ENCODE results near the gene S100A1. TPM values are rescaled to one million over a fixed set of nuclear protein-coding genes. Genes with fewer than 3 reads are reported as not detected.
"Not testable (repeated sequence)": the region's sequence is repeated elsewhere in the genome, so short reads cannot be mapped to it uniquely, and the experiment has no call there.

S100A1 gene
- total RNA-seq, 1 experiment from 2014 or later = 0.46 TPM

DNA sequence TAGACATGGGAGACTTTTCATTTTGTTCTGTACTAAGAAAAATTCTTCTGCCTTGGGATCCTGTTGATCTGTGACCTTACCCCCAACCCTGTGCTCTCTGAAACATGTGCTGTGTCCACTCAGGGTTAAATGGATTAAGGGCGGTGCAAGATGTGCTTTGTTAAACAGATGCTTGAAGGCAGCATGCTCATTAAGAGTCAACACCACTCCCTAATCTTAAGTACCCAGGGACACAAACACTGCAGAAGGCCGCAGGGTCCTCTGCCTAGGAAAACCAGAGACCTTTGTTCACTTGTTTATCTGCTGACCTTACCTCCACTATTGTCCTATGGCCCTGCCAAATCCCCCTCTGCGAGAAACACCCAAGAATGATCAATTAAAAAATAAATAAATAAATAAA lies 44.7 kb upstream of the S100A1 start:
- H2AFZ ChIP-seq; H3K79me2 ChIP-seq (ENCODE audit: low read depth); H3K9me3 ChIP-seq (ENCODE audit: insufficient read depth, low read depth); H3F3A ChIP-seq (ENCODE audit: insufficient read depth, low read depth); H3K4me2 ChIP-seq; H4K20me1 ChIP-seq (ENCODE audit: insufficient read depth); intact Hi-C loops (cut with micrococcal nuclease; ENCODE audit: unreplicated experiment); POLR2A ChIA-PET (ENCODE audit: unreplicated experiment); CTCF ChIA-PET; DNase-seq; H3K27ac ChIP-seq; H3K9me2 ChIP-seq (ENCODE audit: insufficient read depth); H3K4me3 ChIP-seq; H3K27me3 ChIP-seq (ENCODE audit: insufficient read depth, low read depth); BruUV-seq (replicated peaks); H3K36me3 ChIP-seq (ENCODE audit: low read depth): not testable (repeated sequence)
- H3K4me1 ChIP-seq (replicated peaks; ENCODE audit: insufficient read depth) = peaks cover 17% of the 10 kb centered on the region

DNA sequence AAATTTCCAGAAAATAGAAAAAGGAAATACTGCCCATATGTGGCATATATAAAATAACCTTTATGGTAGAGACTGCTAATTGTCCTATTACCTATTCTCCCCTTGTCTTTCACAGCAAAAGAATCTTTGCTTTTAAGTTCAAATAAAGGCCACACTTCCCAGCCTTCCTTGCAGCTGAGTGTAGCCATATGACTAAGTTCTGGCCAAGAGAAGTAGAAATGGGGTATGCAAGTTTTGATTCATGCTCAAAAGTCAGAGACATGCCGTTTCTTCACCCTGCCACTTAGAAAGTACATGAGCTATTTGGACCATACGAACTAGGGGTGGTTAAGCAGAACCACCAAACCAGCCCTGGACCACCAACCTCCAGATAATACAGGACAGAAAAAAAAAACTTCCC lies 44.3 kb upstream of the S100A1 start:
- intact Hi-C loops (cut with micrococcal nuclease; ENCODE audit: unreplicated experiment) = no loop called here
- H2AFZ ChIP-seq = no peak overlapping the region

DNA sequence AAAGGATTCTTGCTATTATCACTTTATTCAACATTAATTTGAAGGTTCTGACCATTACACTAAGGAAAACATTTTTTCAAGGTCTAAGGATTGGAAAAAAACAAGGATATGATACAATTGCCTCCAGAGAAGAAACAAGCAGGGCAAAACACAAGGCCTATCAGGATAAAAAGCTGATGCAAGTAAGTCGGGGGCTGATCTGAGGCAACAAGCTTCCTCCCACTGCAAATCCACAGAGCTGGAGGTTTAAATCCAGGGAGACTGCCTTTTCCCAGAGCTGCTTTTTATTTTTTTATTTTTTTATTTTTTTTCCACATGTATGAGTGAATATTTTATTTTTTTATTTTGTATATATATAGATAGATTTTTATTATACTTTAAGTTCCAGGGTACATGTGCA lies 43.2 kb upstream of the S100A1 start:
- no peaks in the 10 kb centered on the region for H3K9me2 ChIP-seq (ENCODE audit: insufficient read depth)
- no peaks in the 10 kb centered on the region for H3K36me3 ChIP-seq (ENCODE audit: low read depth)
- intact Hi-C loops (cut with micrococcal nuclease; ENCODE audit: unreplicated experiment) = no loop called here
- no peak overlapping the region for H3K27ac ChIP-seq
- no peak overlapping the region for H3K4me3 ChIP-seq
- no TSS peak for BruUV-seq (replicated peaks)
- no peak overlapping the region for H2AFZ ChIP-seq
- H3K27me3 ChIP-seq (ENCODE audit: insufficient read depth, low read depth) = no peaks in the 10 kb centered on the region
- no peak for TF ChIP-seq EZH2 (IDR thresholded peaks at IDR 0.05; ENCODE audit: low read depth)
- TF ChIP-seq, protein P1, sequence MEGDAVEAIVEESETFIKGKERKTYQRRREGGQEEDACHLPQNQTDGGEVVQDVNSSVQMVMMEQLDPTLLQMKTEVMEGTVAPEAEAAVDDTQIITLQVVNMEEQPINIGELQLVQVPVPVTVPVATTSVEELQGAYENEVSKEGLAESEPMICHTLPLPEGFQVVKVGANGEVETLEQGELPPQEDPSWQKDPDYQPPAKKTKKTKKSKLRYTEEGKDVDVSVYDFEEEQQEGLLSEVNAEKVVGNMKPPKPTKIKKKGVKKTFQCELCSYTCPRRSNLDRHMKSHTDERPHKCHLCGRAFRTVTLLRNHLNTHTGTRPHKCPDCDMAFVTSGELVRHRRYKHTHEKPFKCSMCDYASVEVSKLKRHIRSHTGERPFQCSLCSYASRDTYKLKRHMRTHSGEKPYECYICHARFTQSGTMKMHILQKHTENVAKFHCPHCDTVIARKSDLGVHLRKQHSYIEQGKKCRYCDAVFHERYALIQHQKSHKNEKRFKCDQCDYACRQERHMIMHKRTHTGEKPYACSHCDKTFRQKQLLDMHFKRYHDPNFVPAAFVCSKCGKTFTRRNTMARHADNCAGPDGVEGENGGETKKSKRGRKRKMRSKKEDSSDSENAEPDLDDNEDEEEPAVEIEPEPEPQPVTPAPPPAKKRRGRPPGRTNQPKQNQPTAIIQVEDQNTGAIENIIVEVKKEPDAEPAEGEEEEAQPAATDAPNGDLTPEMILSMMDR (conservative IDR thresholded peaks at IDR 0.05) = no peak
- no peak overlapping the region for H3K4me2 ChIP-seq
- CTCF ChIA-PET = interaction anchor here (0.5 to 0.9 kb wide), 2 partner anchors 42 to 66 kb away, joined by 3 to 4 read pairs; partner anchors contain the start of gene S100A13
- no peaks in the 10 kb centered on the region for H3K9me3 ChIP-seq (ENCODE audit: insufficient read depth, low read depth)
- DNase-seq = no peak
- peaks cover 17% of the 10 kb centered on the region for H3K4me1 ChIP-seq (replicated peaks; ENCODE audit: insufficient read depth)
- H4K20me1 ChIP-seq (ENCODE audit: insufficient read depth) = no peaks in the 10 kb centered on the region
- POLR2A ChIA-PET (ENCODE audit: unreplicated experiment) = interaction anchor here (0.7 kb wide), 1 partner anchor 521 kb away, joined by 5 read pairs; no protein-coding TSS in a partner anchor
- H3K79me2 ChIP-seq (ENCODE audit: low read depth) = no peaks in the 10 kb centered on the region
- no peaks in the 10 kb centered on the region; the same call in 1 of the 2 replicates for H3F3A ChIP-seq (ENCODE audit: insufficient read depth, low read depth)

More for the DNA sequence above, 44.3 kb upstream of the S100A1 start:
- H3K27ac ChIP-seq = no peak overlapping the region
- ChIA-PET POLR2A (ENCODE audit: unreplicated experiment) (no interaction called here), CTCF (no interaction called here)
- BruUV-seq (replicated peaks) = no TSS peak
- no peaks in the 10 kb centered on the region for H4K20me1 ChIP-seq (ENCODE audit: insufficient read depth)
- no peaks in the 10 kb centered on the region for H3K9me3 ChIP-seq (ENCODE audit: insufficient read depth, low read depth)
- TF ChIP-seq, protein P1 (conservative IDR thresholded peaks at IDR 0.05) = no peak
- TF ChIP-seq EZH2 (IDR thresholded peaks at IDR 0.05; ENCODE audit: low read depth) = no peak
- DNase-seq = no peak
- peaks cover 17% of the 10 kb centered on the region for H3K4me1 ChIP-seq (replicated peaks; ENCODE audit: insufficient read depth)
- H3K9me2 ChIP-seq (ENCODE audit: insufficient read depth) = no peaks in the 10 kb centered on the region
- no peak overlapping the region for H3K4me2 ChIP-seq
- no peaks in the 10 kb centered on the region for H3K79me2 ChIP-seq (ENCODE audit: low read depth)
- H3F3A ChIP-seq (ENCODE audit: insufficient read depth, low read depth) = no peaks in the 10 kb centered on the region; the same call in 1 of the 2 replicates
- no peak overlapping the region for H3K4me3 ChIP-seq
- H3K27me3 ChIP-seq (ENCODE audit: insufficient read depth, low read depth) = no peaks in the 10 kb centered on the region
- H3K36me3 ChIP-seq (ENCODE audit: low read depth) = no peaks in the 10 kb centered on the region

DNA sequence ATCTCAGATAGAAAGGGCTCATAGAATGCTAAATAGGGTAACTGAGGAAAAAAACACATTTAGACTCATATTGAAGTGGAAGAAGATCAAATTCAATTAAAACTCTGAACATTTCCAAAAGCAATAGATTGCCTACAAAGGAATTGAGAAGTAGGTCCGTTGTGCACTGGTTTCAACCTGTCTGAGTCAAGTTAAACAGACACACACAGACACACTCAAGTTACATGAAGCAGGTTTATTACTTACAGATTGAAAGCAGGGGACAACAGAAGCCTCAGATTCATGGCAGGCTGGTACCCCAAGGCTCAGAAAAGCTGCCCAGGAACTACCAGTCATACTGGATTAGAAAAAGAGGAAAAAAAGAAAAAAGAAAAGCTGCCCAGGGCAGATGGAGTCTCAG lies 41.9 kb upstream of the S100A1 start:
- no peaks in the 10 kb centered on the region for H3K36me3 ChIP-seq (ENCODE audit: low read depth)
- POLR2A ChIA-PET (ENCODE audit: unreplicated experiment) = interaction anchor here (0.7 kb wide), 2 partner anchors 41 to 155 kb away, joined by 14 to 34 read pairs; partner anchors contain the start of gene S100A4
- no peaks in the 10 kb centered on the region for H4K20me1 ChIP-seq (ENCODE audit: insufficient read depth)
- H3K27ac ChIP-seq = no peak overlapping the region
- TF ChIP-seq EZH2 (IDR thresholded peaks at IDR 0.05; ENCODE audit: low read depth) = no peak
- TF ChIP-seq, protein P1 (conservative IDR thresholded peaks at IDR 0.05) = no peak
- no TSS peak for BruUV-seq (replicated peaks)
- H3K79me2 ChIP-seq (ENCODE audit: low read depth) = no peaks in the 10 kb centered on the region
- CTCF ChIA-PET = no interaction called here
- intact Hi-C loops (cut with micrococcal nuclease; ENCODE audit: unreplicated experiment) = no loop called here
- H3K27me3 ChIP-seq (ENCODE audit: insufficient read depth, low read depth) = no peaks in the 10 kb centered on the region
- no peaks in the 10 kb centered on the region for H3K9me3 ChIP-seq (ENCODE audit: insufficient read depth, low read depth)
- peaks cover 17% of the 10 kb centered on the region for H3K4me1 ChIP-seq (replicated peaks; ENCODE audit: insufficient read depth)
- DNase-seq = no peak
- H3K4me3 ChIP-seq = no peak overlapping the region
- H2AFZ ChIP-seq = no peak overlapping the region
- H3K4me2 ChIP-seq = no peak overlapping the region
- no peaks in the 10 kb centered on the region; the same call in 1 of the 2 replicates for H3F3A ChIP-seq (ENCODE audit: insufficient read depth, low read depth)
- no peaks in the 10 kb centered on the region for H3K9me2 ChIP-seq (ENCODE audit: insufficient read depth)

All from PC-9 (cell line).